HTERT RPE-1 (cell line): ENCODE measurements around the gene UBAP2.

Experiments
- in situ Hi-C: fragments of 300-500 bp; cut with MboI; formaldehyde crosslinking; loops from 4 replicates; pipeline ENCODE4 v1.14.3; 2020; ENCODE audit warnings: low sequenced_read_pairs

The UBAP2 gene

GRCh38 chr9:33924978-33925797, 123.5 kb downstream of the UBAP2 start:
- in situ Hi-C loops = no loop called here

DNA sequence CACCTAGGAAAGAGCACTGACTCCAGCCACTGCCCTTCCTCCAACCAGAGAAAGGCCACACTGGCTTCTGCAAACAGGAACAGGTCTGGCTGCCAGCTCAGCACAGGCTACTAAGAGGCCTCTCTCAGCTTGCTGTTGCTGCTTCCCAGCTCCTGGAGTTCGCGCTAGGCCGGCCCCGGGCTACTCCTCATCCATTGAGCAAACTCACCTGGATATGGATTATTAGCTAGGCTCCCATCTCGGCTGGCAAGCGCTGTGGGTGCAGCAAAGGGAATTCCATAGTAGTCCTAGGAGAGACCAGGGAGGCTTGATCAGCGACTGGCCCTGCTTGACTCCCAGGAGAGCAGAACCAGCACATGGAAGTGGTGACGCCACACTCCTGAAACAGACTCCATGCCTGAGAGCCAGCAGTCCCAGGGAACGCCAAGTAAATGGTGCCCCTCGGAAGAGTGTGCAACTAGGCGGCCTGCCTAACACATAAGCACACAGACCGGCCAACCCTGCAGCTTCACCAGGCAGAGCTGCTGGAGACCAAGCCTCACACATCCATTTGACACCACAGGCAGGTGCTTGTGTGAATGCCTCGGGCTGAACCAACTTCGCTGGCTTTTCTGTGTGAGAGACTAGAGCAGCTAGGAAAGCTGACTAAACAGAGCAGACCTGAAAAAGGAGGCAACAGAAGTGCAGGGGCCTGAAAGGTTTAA, 124.5 kb downstream of the UBAP2 start:
- in situ Hi-C loops = no loop called here

- in situ Hi-C loops = no loop called here
Measured at GRCh38 chr9:33923079-33923478, 125.6 kb downstream of the UBAP2 start.

DNA sequence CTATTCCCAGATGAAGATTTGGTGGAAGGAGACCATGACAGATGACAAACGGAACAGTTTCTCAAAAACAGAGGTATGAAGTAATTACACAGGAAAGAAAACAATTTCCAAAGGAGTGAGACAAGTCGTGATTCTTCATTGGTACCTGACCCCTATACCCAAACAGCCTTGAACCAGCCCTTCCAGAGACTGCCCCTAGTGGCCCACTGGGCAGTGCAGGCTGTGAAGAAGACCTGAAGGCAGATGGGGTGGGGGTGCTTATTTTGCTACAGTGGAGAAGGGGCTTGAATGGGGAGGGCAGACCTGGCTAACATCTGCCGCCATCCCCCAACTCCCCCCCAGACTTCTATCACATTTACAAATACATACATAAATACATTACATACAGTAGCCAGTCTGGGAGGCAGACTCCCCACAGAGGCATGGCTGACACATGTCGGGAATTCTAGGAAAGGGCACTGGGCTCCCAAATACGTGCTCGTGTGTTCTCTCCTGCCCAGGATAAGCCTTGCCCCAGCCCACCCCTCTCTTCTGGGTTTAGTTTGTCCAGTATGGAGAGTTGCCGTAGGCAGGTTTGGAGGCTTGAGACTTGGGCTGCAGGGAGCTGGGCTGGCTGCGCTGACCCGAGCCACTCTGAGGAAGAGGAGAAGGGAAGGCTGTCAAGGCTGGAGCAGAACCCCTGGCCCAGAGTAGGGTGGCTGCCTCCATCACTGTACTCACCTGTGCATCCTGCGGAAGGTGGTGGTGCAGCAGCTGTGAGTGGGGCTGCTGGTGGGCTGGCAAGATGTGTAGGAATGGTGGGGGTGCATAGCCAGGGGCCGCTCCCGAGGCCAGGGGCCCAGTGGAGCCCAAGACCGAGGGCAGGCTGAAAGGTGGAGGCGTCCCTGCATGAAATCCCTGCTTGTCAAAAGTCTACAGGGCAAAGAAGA, 126.5 kb downstream of the UBAP2 start:
- in situ Hi-C loops = no loop called here

- in situ Hi-C loops = no loop called here
Measured at GRCh38 chr9:33919276-33919897, 129.3 kb downstream of the UBAP2 start.

- in situ Hi-C loops = no loop called here
Measured at GRCh38 chr9:33917036-33917435, 131.7 kb downstream of the UBAP2 start.

GRCh38 chr9:33914887-33915628, 133.6 kb downstream of the UBAP2 start:
- in situ Hi-C loops = no loop called here

DNA sequence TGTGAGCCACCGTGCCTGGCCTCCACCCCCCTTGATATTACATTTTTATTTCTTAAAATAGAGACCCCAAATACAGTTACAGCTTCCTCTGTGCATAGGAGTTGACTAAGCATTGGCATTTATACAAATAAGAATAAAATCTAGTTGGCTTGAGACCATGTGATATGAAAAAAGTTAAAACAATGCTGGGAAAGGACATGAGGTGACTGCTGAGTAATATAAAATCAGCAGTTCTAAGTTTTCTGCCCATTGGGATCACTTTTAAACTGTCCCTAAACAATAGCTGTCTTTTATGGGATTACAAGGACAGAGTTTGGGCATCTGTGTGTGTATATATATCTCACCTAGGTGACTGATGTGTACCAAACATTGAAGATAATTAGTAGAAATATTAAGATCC, 135.1 kb downstream of the UBAP2 start:
- in situ Hi-C loops = no loop called here

- in situ Hi-C loops = no loop called here
Measured at GRCh38 chr9:33908749-33909148, 139.9 kb downstream of the UBAP2 start.

GRCh38 chr9:33908114-33908513, 140.6 kb downstream of the UBAP2 start:
- in situ Hi-C loops = no loop called here

GRCh38 chr9:33907347-33907746, 141.3 kb downstream of the UBAP2 start:
- in situ Hi-C loops = no loop called here

DNA sequence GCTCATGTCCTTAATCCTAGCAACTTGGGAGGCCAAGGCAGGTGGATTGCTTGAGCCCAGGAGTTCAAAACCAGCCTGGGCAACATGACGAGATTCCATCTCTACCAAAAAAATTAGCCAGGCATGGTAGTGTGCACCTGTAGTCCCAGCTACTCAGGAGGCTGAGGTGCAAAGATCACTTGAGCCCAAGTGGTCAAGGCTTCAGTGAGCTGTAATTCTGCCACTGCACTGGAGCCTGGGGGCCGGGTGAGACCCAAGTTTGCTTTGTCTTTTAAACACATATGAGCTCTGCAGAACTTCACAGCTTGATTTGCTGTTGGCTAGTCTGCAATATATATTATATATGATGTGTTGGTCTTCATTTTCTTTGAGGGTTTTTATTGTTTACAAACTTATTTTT, 141.9 kb downstream of the UBAP2 start:
- in situ Hi-C loops = no loop called here

GRCh38 chr9:33905137-33905536, 143.6 kb downstream of the UBAP2 start:
- in situ Hi-C loops = no loop called here

DNA sequence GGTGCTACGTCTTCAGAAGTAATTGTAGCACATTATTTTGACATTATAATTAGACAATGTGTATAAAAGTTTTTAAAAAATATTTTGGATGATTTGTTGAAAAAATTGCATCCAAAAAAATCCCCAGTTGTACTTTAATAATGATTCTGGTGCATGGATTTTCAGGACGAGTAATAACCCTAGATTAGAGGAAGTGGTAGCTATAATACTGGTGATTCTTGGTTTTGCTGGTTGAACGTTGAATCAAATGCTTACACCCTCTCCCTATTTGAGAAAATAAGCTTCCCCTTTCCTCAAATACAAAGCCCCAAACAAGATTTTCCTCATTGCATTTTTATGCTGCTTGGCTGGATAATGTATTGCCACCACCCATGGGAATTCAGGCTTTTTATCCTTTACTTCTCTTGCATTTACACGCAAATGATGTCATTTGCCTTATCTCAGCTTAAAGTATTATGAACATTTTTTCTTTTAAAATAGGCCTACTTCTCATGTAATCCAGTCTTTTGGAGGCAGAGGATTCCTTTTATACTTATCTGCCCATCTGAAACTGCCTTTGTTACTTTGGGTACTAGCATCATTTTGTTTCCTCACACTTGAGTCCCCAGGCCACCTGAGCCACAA, 145.4 kb downstream of the UBAP2 start:
- in situ Hi-C loops = no loop called here

- in situ Hi-C loops = no loop called here
Measured at GRCh38 chr9:33894316-33894715, 154.4 kb downstream of the UBAP2 start.

DNA sequence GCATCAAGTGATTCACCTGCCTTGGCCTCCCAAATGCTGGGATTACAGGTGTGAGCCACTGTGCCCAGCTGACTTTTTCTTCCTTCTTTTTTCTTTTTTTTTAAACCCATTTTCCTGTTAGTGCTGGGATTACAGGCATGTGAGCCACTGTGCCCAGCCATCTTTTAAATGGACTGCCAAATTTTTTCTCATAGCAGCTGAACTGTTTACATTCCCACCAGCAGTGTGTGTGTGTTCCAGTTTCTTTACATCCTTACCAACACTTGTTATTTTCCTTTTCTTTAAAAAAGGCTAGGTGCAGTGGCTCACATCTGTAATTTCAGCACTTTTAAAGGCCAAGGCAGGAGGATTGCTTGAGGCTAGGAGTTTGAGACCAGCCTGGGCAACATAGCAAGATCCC, 154.8 kb downstream of the UBAP2 start:
- in situ Hi-C loops = no loop called here

DNA sequence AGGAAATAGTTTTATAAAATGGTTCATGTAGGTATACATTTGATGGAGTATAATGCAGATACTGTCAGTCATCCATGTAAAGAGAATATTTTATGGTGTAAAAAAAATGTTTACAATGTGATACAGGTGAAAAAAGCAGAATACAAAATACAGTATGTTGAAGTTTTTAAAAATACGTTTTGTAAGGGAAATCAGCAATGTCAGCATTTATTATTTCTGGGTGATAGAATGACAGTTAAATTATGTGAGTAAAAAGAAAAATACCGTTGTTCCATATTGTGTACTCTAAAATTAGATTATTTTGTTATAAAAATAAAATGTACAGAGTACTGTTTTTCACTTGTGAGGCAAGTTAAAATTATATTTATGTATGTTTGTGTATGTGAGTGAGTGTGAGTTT, 162.7 kb downstream of the UBAP2 start:
- in situ Hi-C loops = no loop called here

DNA sequence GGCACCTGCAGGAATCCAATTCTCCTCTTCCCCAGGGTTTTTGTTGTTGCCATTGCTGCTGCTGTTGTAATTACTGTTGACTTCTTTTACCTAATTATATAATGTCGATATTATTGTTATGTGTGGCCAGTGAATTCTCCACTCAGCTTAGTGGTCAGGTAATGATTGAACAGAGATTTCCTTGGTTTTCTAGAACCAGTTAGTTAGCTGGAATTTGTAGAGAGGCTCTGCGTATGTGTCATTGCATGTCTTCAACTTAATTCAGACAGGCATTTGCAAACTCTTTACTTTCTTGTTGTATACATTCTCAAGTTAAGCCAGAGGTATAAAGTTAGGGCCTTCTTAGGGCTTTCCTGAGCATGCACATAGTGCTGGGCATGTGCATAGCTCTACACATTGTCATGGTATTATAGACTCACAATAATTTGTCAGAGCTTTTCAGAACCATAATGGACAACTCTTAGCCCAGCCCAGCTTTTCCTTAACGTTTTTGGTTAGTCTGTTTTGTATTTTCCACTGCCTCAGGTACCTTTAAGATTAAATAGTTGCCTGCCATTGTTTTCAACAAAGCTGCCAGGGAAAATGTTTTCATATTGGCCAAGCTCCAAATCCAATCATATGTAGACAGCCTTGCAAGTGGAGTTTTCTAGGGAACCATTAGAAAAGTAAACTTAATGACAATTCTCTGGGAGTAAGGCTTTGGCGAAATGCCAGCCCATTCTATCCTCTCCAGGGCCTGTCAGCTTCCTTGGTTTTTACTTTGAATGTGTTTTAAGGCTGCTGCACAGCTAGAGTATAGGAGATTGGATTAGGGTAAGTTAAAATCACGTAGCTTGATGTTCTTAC, 163.6 kb downstream of the UBAP2 start:
- in situ Hi-C loops = no loop called here

DNA sequence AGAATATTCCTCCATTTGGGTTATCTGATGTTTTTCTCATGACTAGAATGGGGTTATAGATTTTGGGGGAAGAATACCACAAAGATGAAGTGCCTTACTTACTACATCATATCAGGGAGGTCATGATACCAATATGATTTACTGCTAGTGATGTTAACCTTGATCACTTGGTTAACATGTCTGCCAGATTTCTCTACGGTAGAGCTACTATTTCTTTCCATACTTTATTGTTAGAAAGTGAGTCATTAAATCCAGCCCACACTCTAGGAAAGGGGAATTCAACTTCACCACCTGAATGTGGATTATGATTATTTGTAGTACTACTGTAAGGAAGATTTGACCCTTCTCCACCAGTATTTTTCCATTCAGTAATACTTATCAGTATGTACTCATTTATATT, 167.1 kb downstream of the UBAP2 start:
- in situ Hi-C loops = no loop called here
